T-helper 1 cell treated with Interleukin-12 subunit alpha and Interleukin-12 subunit beta and Interleukin-4 antibody, amounts not matched to agents 30 ng/mL and 1 ng/mL, for 36 hours (primary cell): ENCODE data around the gene ANXA8. TPM values are rescaled to one million over a fixed set of nuclear protein-coding genes. Genes with fewer than 3 reads are reported as not detected.

Experiments
- intact Hi-C: fragments of 100-400 bp; cut with micrococcal nuclease; formaldehyde crosslinking; loops from one replicate; pipeline ENCODE4 v1.15.1; 2024
- total RNA-seq: library from RNA; stranded (reverse); gene quantifications from 2 replicates; pipeline ENCODE4 v1.2.3, GENCODE V29; 2022

Gene ANXA8
- total RNA-seq, 1 donor from 2014 or later = 0.66 TPM

GRCh38 chr10:47447705-47448104, 36.2 kb downstream of the ANXA8 start:
- intact Hi-C loops = no loop called here

GRCh38 chr10:47447209-47447608, 36.7 kb downstream of the ANXA8 start:
- intact Hi-C loops = no loop called here

- intact Hi-C loops = no loop called here
Measured at GRCh38 chr10:47445720-47446119, 38.2 kb downstream of the ANXA8 start.

GRCh38 chr10:47444047-47444446, 39.9 kb downstream of the ANXA8 start:
- intact Hi-C loops = no loop called here

- intact Hi-C loops = no loop called here
Measured at GRCh38 chr10:47443145-47443544, 40.8 kb downstream of the ANXA8 start.

GRCh38 chr10:47442351-47442750, 41.6 kb downstream of the ANXA8 start:
- intact Hi-C loops = no loop called here

GRCh38 chr10:47441938-47442337, 42.0 kb downstream of the ANXA8 start:
- intact Hi-C loops = no loop called here

- intact Hi-C loops = no loop called here
Measured at GRCh38 chr10:47440207-47440606, 43.7 kb downstream of the ANXA8 start.

GRCh38 chr10:47438857-47439474, 44.9 kb downstream of the ANXA8 start:
- intact Hi-C loops = no loop called here

GRCh38 chr10:47435081-47435480, 48.8 kb downstream of the ANXA8 start:
- intact Hi-C loops = no loop called here

GRCh38 chr10:47425813-47426419, 58.0 kb downstream of the ANXA8 start:
- intact Hi-C loops = no loop called here

- intact Hi-C loops = no loop called here
Measured at GRCh38 chr10:47424231-47424630, 59.7 kb downstream of the ANXA8 start.

GRCh38 chr10:47423476-47423875, 60.4 kb downstream of the ANXA8 start:
- intact Hi-C loops = no loop called here

GRCh38 chr10:47421057-47421952, 62.6 kb downstream of the ANXA8 start:
- intact Hi-C loops = no loop called here

- intact Hi-C loops = no loop called here
Measured at GRCh38 chr10:47420305-47421056, 63.4 kb downstream of the ANXA8 start.

GRCh38 chr10:47419421-47419820, 64.5 kb downstream of the ANXA8 start:
- intact Hi-C loops = no loop called here

GRCh38 chr10:47418966-47419365, 64.9 kb downstream of the ANXA8 start:
- intact Hi-C loops = no loop called here

GRCh38 chr10:47418321-47418720, 65.6 kb downstream of the ANXA8 start:
- intact Hi-C loops = no loop called here
